Lung (tissue), 12 donors: Measurements from ENCODE around the gene KIF5C. TPM values are rescaled to one million over a fixed set of nuclear protein-coding genes. Genes with fewer than 3 reads are reported as not detected.

Experiments
- ATAC-seq: fragments of 200-7000 bp; cut with Tn5 transposase; one replicate; pipeline ENCODE4 v1.9.1; 2020; ENCODE audit warnings: moderate number of reproducible peaks; ENCODE audit not compliant: insufficient read depth, low FRiP score
- DNase-seq, 3 donors: peaks; one replicate each; pipeline ENCODE4 v3.0.0-alpha.2; 2013 to 2017
- H3K27ac ChIP-seq, 2 donors: one replicate each; pipeline ENCODE4 v1.5.1; 2013; ENCODE audit warnings: mild to moderate bottlenecking in 2 of 2, moderate library complexity in 2 of 2, control low read depth in 1 of 2, inconsistent platforms in 1 of 2, low read depth in 1 of 2, low read length in 1 of 2
- H3K27me3 ChIP-seq, 3 donors: one replicate each; pipeline ENCODE4 v1.5.1; 2013; ENCODE audit warnings: low read length in 2 of 3; ENCODE audit not compliant: control insufficient read depth in 3 of 3, insufficient read depth in 3 of 3
- H3K36me3 ChIP-seq, 4 donors: one replicate each; pipeline ENCODE4 v1.5.1; 2013; ENCODE audit warnings: low read length in 4 of 4, mild to moderate bottlenecking in 1 of 4, moderate library complexity in 1 of 4; ENCODE audit not compliant: control insufficient read depth in 4 of 4, insufficient read depth in 4 of 4
- H3K4me1 ChIP-seq, 5 donors: one replicate each; pipeline ENCODE4 v1.5.1; 2013; ENCODE audit warnings: low read length in 5 of 5, mild to moderate bottlenecking in 2 of 5, moderate library complexity in 1 of 5; ENCODE audit not compliant: control insufficient read depth in 5 of 5, insufficient read depth in 5 of 5
- H3K4me3 ChIP-seq: one replicate; pipeline ENCODE4 v1.5.1; 2013; ENCODE audit warnings: mild to moderate bottlenecking, control low read depth, moderate library complexity
- H3K9ac ChIP-seq, 2 donors: one replicate each; pipeline ENCODE4 v1.5.1; 2013; ENCODE audit warnings: low read length in 2 of 2, control low read depth in 1 of 2; ENCODE audit not compliant: insufficient read depth in 1 of 2
- H3K9me3 ChIP-seq, 4 donors: one replicate each; pipeline ENCODE4 v1.5.1; 2013; ENCODE audit warnings: low read length in 3 of 4, mild to moderate bottlenecking in 1 of 4, moderate library complexity in 1 of 4; ENCODE audit not compliant: control insufficient read depth in 4 of 4, insufficient read depth in 3 of 4
- CTCF ChIP-seq: IDR thresholded peaks from 2 replicates; pipeline ENCODE4 v1.5.1; 2012; ENCODE audit warnings: mild to moderate bottlenecking; ENCODE audit errors: control extremely low read depth, extremely low read depth
- WGBS, 2 donors: extraction: QIAGEN DNeasy Blood & Tissue Kit; methylation state at CpG; one replicate each; pipeline ENCODE4 v1.1.7; 2013; 5-methylcytosine and 5-hydroxymethylcytosine counted together
- polyA plus RNA-seq, 2 donors: library from polyadenylated mRNA; stranded (reverse); fragments of 200-250 nt; gene quantifications; one replicate each; pipeline ENCODE4 v1.2.1, GENCODE V29; 2013
- total RNA-seq, 2 donors: library from RNA; depleted of rRNA in 1 of 2; stranded (reverse); fragments of >200 nt in 1 of 2; gene quantifications; one replicate each; pipeline ENCODE4 v1.2.1, GENCODE V29; 2014 to 2021
- donor health status: control.
- donor health status: control.
- donor health status: Bipolar disorder and iron deficiency.
- donor health status: healthy.
- donor health status: DM: yes; HTN: yes; CAD: no.

Gene KIF5C
- total and polyA plus RNA-seq, 4 donors = 0.22 to 1.4 (median 0.49) TPM

GRCh38 chr2:148877403-148877740 is 2.3 kb downstream of the KIF5C start:
- no peak overlapping the region for H3K4me3 ChIP-seq
- ATAC-seq (no peak), DNase-seq (no peak)
- TF ChIP-seq CTCF = no peak
- H3K36me3 ChIP-seq = no peaks in the 10 kb centered on the region
- peaks cover 0 to 8% (median 0%) of the 10 kb centered on the region in 4 donors for H3K9me3 ChIP-seq
- peaks cover 0 to 10% (median 7%) of the 10 kb centered on the region in 5 donors for H3K4me1 ChIP-seq
- no peak overlapping the region for H3K9ac ChIP-seq
- H3K27me3 ChIP-seq = peaks cover 5 to 28% (median 19%) of the 10 kb centered on the region in 3 donors
- no peak overlapping the region for H3K27ac ChIP-seq
- 27 to 43% methylated on average over 1 of the region's 1 CpG for WGBS, 2 donors

- Histone ChIP-seq H3K27me3 (peaks cover 0 to 22% (median 8%) of the 10 kb centered on the region in 3 donors), H3K36me3 (no peaks in the 10 kb centered on the region), H3K4me1 (peaks cover 0 to 7% (median 5%) of the 10 kb centered on the region in 5 donors), H3K9me3 (peaks cover 0 to 10% (median 0%) of the 10 kb centered on the region in 4 donors), H3K27ac (no peak overlapping the region), H3K4me3 (no peak overlapping the region), H3K9ac (no peak overlapping the region)
- WGBS, 2 donors = 77 to 90% methylated on average over 2 of the region's 2 CpGs
- no peak for ATAC-seq
- no peak for TF ChIP-seq CTCF
- no peak for DNase-seq
Measured at GRCh38 chr2:148880636-148881035, 5.6 kb downstream of the KIF5C start.

GRCh38 chr2:148882051-148882450 is 7.0 kb downstream of the KIF5C start:
- Histone ChIP-seq H3K4me3 (no peak overlapping the region), H3K36me3 (no peaks in the 10 kb centered on the region), H3K9me3 (peaks cover 0 to 8% (median 0%) of the 10 kb centered on the region in 4 donors), H3K27me3 (peaks cover 0 to 10% (median 0%) of the 10 kb centered on the region in 3 donors), H3K27ac (no peak overlapping the region), H3K4me1 (peaks cover 0 to 6% (median 0%) of the 10 kb centered on the region in 5 donors), H3K9ac (no peak overlapping the region)
- WGBS, 2 donors = 78 to 88% methylated on average over 9 of the region's 9 CpGs
- TF ChIP-seq CTCF = no peak
- ATAC-seq (no peak), DNase-seq (no peak)

- peaks cover 3 to 20% (median 4%) of the 10 kb centered on the region in 3 donors for H3K27me3 ChIP-seq
- WGBS, 2 donors = 91% methylated on average over 10 of the region's 10 CpGs
- H3K9me3 ChIP-seq = peaks cover 0 to 8% (median 0%) of the 10 kb centered on the region in 4 donors
- H3K27ac ChIP-seq = no peak overlapping the region
- peaks cover 0 to 10% (median 0%) of the 10 kb centered on the region in 5 donors for H3K4me1 ChIP-seq
- ATAC-seq (no peak), DNase-seq (no peak)
- no peak overlapping the region for H3K9ac ChIP-seq
- H3K36me3 ChIP-seq = no peaks in the 10 kb centered on the region
- no peak overlapping the region for H3K4me3 ChIP-seq
- no peak for TF ChIP-seq CTCF
Measured at GRCh38 chr2:148885209-148885608, 10.2 kb downstream of the KIF5C start.
